ENCODE data around the gene PGF. TPM values are rescaled to one million over a fixed set of nuclear protein-coding genes. Genes with fewer than 3 reads are reported as not detected.

Gene PGF
- total RNA-seq, 4 donors from 2014 or later, result 0.68 to 3.5 (median 2.4) TPM

DNA sequence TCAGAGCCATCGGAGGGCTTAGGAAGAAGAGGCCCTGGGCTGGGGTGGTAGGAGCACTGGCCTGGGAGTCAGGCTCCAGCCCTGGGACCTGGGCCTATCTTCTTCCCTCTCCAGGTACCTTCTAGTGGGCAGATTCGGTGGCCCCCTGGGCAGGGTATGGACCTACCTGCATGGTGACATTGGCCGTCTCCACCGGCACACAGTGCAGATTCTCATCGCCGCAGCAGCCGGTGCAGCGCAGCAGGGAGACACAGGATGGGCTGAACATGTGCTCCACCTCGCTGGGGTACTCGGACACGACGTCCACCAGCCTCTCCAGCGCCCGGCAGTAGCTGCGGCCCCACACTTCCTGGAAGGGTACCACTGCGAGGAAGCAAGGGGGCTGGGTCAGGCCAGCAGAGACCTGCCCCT lies 6.2 kb downstream of the PGF start:
- no peak for TF ChIP-seq CTCF (IDR thresholded peaks at IDR 0.05; ENCODE audit: low read depth)

GRCh38 chr14:74948228-74949175 lies 6.9 kb downstream of the PGF start:
- no peak for TF ChIP-seq CTCF (IDR thresholded peaks at IDR 0.05; ENCODE audit: low read depth)

DNA sequence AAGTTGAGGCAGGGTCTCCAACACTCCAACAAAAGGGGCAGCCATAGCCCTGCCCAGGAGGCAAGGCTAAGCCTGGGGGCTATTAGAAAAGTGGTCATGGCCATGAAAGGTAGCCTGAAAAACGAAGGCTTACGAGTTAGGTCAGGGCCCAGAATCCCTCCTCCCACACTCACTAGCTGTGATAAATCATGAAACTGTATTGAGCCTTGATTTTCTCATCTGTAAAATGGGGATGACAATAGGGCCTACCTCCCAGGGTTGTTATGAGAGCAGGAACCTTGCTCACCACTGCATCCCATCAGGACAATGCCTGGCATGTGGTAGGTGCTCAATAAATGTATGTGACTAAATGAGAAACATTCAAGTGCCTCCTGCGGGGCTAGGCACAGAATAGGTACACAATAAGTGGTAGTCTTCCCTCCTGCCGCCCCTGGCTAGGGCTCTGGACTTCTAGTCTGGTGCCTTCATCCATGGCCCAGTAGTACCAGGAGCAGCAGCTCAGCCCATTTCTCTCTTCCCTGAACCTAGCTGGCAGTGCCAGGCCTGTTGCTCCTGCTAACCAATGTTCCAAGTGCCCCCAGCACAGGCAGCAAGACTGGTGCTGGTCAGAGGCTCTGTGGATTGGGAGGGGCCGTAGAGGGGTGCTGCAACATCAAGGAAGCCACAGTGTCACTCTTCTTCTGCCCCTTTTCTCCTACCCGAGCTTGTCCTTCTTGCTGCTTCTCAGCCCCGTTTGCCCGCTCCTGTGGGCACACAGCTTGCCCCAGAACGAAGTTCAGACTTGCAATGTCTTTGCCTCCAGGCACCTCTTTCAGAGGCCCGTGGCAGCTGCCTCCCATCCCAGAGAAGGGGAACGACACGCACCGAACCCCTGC lies 7.8 kb downstream of the PGF start:
- TF ChIP-seq CTCF (IDR thresholded peaks at IDR 0.05; ENCODE audit: low read depth), result no peak

DNA sequence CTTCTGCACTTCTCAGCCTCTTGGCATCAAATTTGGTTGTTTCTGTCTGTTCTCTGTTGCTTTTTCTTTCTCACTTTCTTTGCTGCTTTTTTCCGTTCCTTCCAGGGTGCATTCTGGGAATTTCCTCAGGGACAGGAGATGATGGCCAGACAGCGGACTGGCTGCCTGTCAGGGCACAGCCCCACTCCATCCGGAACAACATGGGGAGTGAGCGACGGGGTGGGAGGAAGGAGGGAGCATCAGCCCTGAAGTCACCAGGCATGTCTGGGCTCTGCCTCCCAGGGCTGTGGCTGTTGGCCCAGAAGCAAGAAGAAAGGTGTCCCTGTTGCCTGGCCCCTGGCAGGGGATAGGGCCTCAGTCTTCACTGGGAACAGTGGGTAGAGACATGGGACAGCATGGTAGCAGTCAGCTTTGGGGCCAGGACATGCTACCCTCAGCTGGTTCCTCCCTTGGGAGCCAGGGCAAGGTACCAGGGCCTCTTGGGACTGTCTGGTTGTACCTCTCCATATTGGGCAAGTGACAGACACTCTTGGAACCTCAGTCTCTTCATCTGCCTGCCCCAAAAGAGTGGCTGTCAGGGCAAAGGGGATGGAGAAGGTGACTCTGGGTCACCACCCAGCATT lies 8.6 kb downstream of the PGF start:
- no peak for TF ChIP-seq CTCF (IDR thresholded peaks at IDR 0.05; ENCODE audit: low read depth)

GRCh38 chr14:74945852-74946658 lies 9.3 kb downstream of the PGF start:
- TF ChIP-seq CTCF (IDR thresholded peaks at IDR 0.05; ENCODE audit: low read depth), result no peak

DNA sequence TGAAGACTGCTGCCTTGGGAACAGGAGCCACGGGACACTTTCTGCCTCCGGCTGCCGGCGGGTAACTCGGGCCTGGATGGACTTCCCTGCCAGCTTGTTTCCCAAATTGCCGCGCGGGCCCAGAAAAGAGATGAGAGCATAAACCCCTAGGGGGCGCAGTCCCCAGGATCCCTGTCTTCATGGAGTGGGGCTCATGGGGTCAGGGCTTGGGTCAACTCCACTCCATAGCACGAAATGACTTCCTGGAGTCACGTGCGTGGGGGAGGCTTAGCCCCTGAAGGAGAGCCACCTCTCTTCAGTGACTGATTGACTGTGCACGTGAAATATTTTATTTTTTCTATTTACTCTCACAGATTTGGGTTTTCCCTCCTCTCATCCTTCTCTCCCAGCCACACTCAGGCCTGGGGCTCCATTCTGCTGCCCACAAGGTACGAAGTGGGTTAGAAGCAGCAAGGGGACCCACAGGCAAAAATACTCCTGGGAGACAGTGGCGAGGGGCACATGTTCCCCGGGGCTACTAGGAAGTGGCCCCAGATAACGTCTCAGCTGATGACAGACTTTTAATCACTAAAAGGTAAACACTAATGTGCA lies 10.0 kb downstream of the PGF start:
- no peak for TF ChIP-seq CTCF (IDR thresholded peaks at IDR 0.05; ENCODE audit: low read depth)
